Prostate gland (tissue), 2 donors: Measurements from ENCODE around the gene HIP1R. TPM values are rescaled to one million over a fixed set of nuclear protein-coding genes. Genes with fewer than 3 reads are reported as not detected.

Source experiments
- DNase-seq: peaks from one replicate; pipeline ENCODE4 v3.0.0-alpha.2; 2019; ENCODE audit warnings: low spot score
- H3K27ac ChIP-seq, 2 donors: fragments of 200-600 bp; sonication (generic); 2 replicates each; pipeline ENCODE4 v1.5.1; 2017 to 2019
- H3K27me3 ChIP-seq: fragments of 200-600 bp; sonication (generic); replicated peaks from 2 replicates; pipeline ENCODE4 v1.5.1; 2019; ENCODE audit not compliant: insufficient read depth
- H3K36me3 ChIP-seq, 2 donors: fragments of 200-600 bp; sonication (generic); 1 replicate in 1 of 2; 2 replicates in 1 of 2; pipeline versions ENCODE4 v1.5.1 to v1.8.1; 2017 to 2019
- H3K4me1 ChIP-seq: fragments of 200-600 bp; sonication (generic); replicated peaks from 2 replicates; pipeline ENCODE4 v1.5.1; 2019
- H3K4me3 ChIP-seq, 2 donors: fragments of 200-600 bp; sonication (generic); 2 replicates each; pipeline ENCODE4 v1.5.1; 2017 to 2019
- H3K9me3 ChIP-seq: fragments of 200-600 bp; sonication (generic); 2 replicates; pipeline ENCODE4 v1.5.1; 2017
- CTCF ChIP-seq, 4 experiments: fragments of 200-600 bp in 2 of 4; fragments of 450-650 bp in 2 of 4; sonication (generic) in 2 of 4; IDR thresholded peaks; 1 replicate in 3 of 4; 2 replicates in 1 of 4; pipeline ENCODE4 v1.5.1; 2016 to 2019; ENCODE audit warnings: antibody characterized with exemption in 4 of 4, mild to moderate bottlenecking in 2 of 4, moderate library complexity in 2 of 4
- POLR2A ChIP-seq: fragments of 450-650 bp; IDR thresholded peaks from one replicate; pipeline ENCODE4 v1.6.1; 2016; ENCODE audit warnings: antibody characterized with exemption, mild to moderate bottlenecking
- POLR2AphosphoS5 ChIP-seq: sonication (generic); formaldehyde crosslinking; IDR thresholded peaks from one replicate; pipeline ENCODE4 v1.6.1; 2017; ENCODE audit warnings: antibody characterized with exemption
- WGBS: methylation state at CpG from one replicate; pipeline ENCODE4 v1.1.5; 2018; 5-methylcytosine and 5-hydroxymethylcytosine counted together
- intact Hi-C: fragments of 100-400 bp; cut with DNase I; formaldehyde crosslinking; loops from one replicate; pipeline ENCODE4 v1.14.2; 2022
- total RNA-seq, 2 donors: library from RNA; depleted of rRNA; stranded (reverse); fragments of >200 nt; gene quantifications; one replicate each; pipeline ENCODE4 v1.1.0, GENCODE V29; 2016

HIP1R gene
- total RNA-seq, 2 donors from 2014 or later, result 45.1 to 79.3 TPM

- H3K4me1 ChIP-seq, result no peaks in the 10 kb centered on the region
- H3K4me3 ChIP-seq, result no peak overlapping the region
- intact Hi-C loops, result no loop called here
- 86% methylated on average over 19 of the region's 24 CpGs for WGBS
- H3K36me3 ChIP-seq, result peaks cover 0 to 10% of the 10 kb centered on the region in 2 donors
- H3K27me3 ChIP-seq, result no peaks in the 10 kb centered on the region
- H3K27ac ChIP-seq, result no peak overlapping the region
- TF ChIP-seq POLR2AphosphoS5 (no peak), POLR2A (no peak), CTCF (IDR thresholded peaks at IDR 0.05) (no peak)
- DNase-seq, result no peak
- H3K9me3 ChIP-seq, result no peaks in the 10 kb centered on the region
Measured at GRCh38 chr12:122855071-122855829, 20.0 kb downstream of the HIP1R start.

GRCh38 chr12:122855928-122856831, 20.9 kb downstream of the HIP1R start:
- Histone ChIP-seq H3K4me1 (no peaks in the 10 kb centered on the region), H3K4me3 (no peak overlapping the region), H3K27ac (no peak overlapping the region), H3K27me3 (no peaks in the 10 kb centered on the region), H3K9me3 (no peaks in the 10 kb centered on the region), H3K36me3 (peaks cover 0 to 10% of the 10 kb centered on the region in 2 donors)
- WGBS, result 88% methylated on average over 39 of the region's 40 CpGs
- TF ChIP-seq CTCF (IDR thresholded peaks at IDR 0.05), result no peak
- TF ChIP-seq POLR2A, result no peak
- no peak for TF ChIP-seq POLR2AphosphoS5
- intact Hi-C loops, result no loop called here
- no peak for DNase-seq

GRCh38 chr12:122856999-122857671, 21.9 kb downstream of the HIP1R start:
- 78% methylated on average over 24 of the region's 24 CpGs for WGBS
- H3K27ac ChIP-seq, result no peak overlapping the region
- H3K4me1 ChIP-seq, result no peaks in the 10 kb centered on the region
- no peaks in the 10 kb centered on the region for H3K27me3 ChIP-seq
- peaks cover 0 to 10% of the 10 kb centered on the region in 2 donors for H3K36me3 ChIP-seq
- no peak for TF ChIP-seq CTCF (IDR thresholded peaks at IDR 0.05)
- no peak for TF ChIP-seq POLR2AphosphoS5
- no peak for TF ChIP-seq POLR2A
- no peaks in the 10 kb centered on the region for H3K9me3 ChIP-seq
- H3K4me3 ChIP-seq, result no peak overlapping the region
- DNase-seq, result no peak
- intact Hi-C loops, result no loop called here

GRCh38 chr12:122858171-122858570, 22.9 kb downstream of the HIP1R start:
- Histone ChIP-seq H3K27ac (no peak overlapping the region), H3K27me3 (no peaks in the 10 kb centered on the region), H3K9me3 (no peaks in the 10 kb centered on the region), H3K36me3 (peaks cover 0 to 10% of the 10 kb centered on the region in 2 donors), H3K4me1 (peaks cover 3% of the 10 kb centered on the region), H3K4me3 (no peak overlapping the region)
- intact Hi-C loops, result no loop called here
- DNase-seq, result no peak
- 84% methylated on average over 12 of the region's 14 CpGs for WGBS
- TF ChIP-seq CTCF (IDR thresholded peaks at IDR 0.05) (no peak), POLR2AphosphoS5 (no peak), POLR2A (no peak)
